Measurements from ENCODE around the gene PFN1.

PFN1 gene

GRCh38 chr17:4960279-4960922 is 12.1 kb upstream of the PFN1 start:
- no peaks in the 10 kb centered on the region for H3F3A ChIP-seq (ENCODE audit: insufficient read depth, low read length)
- no peaks in the 10 kb centered on the region for H3K4me1 ChIP-seq (ENCODE audit: insufficient read depth, low read length, severe bottlenecking)
- no peak overlapping the region for H3K27ac ChIP-seq (ENCODE audit: low read depth, low read length, poor library complexity, severe bottlenecking)
- H4K20me1 ChIP-seq (ENCODE audit: insufficient read depth, low read length) = no peaks in the 10 kb centered on the region
- H3K79me2 ChIP-seq (ENCODE audit: insufficient read depth, low read length) = no peaks in the 10 kb centered on the region
- no peak overlapping the region for H3K4me3 ChIP-seq (ENCODE audit: low read depth, low read length, poor library complexity, severe bottlenecking)
- H3K9ac ChIP-seq (ENCODE audit: low read length) = no peak overlapping the region
- H3K36me3 ChIP-seq (ENCODE audit: insufficient read depth, low read length) = peaks cover 22% of the 10 kb centered on the region
- TF ChIP-seq CTCF (IDR thresholded peaks at IDR 0.05; ENCODE audit: low read length) (no peak), EZH2 (IDR thresholded peaks at IDR 0.05; ENCODE audit: borderline replicate concordance, low read length) (no peak)
- no peak overlapping the region for H2AFZ ChIP-seq (ENCODE audit: low read length)
- H3K4me2 ChIP-seq (ENCODE audit: low read length) = no peak overlapping the region
- H3K9me2 ChIP-seq (ENCODE audit: low read depth, low read length) = no peaks in the 10 kb centered on the region
- H3K9me3 ChIP-seq (ENCODE audit: low read length) = no peaks in the 10 kb centered on the region
- H3K27me3 ChIP-seq (ENCODE audit: insufficient read depth, low read length) = no peaks in the 10 kb centered on the region

GRCh38 chr17:4959261-4959965 is 11.1 kb upstream of the PFN1 start:
- no peak overlapping the region for H3K9ac ChIP-seq (ENCODE audit: low read length)
- no peak overlapping the region for H3K4me3 ChIP-seq (ENCODE audit: low read depth, low read length, poor library complexity, severe bottlenecking)
- no peaks in the 10 kb centered on the region for H4K20me1 ChIP-seq (ENCODE audit: insufficient read depth, low read length)
- no peak overlapping the region for H3K27ac ChIP-seq (ENCODE audit: low read depth, low read length, poor library complexity, severe bottlenecking)
- no peaks in the 10 kb centered on the region for H3K9me3 ChIP-seq (ENCODE audit: low read length)
- no peaks in the 10 kb centered on the region for H3F3A ChIP-seq (ENCODE audit: insufficient read depth, low read length)
- H2AFZ ChIP-seq (ENCODE audit: low read length) = no peak overlapping the region
- no peaks in the 10 kb centered on the region for H3K27me3 ChIP-seq (ENCODE audit: insufficient read depth, low read length)
- H3K9me2 ChIP-seq (ENCODE audit: low read depth, low read length) = no peaks in the 10 kb centered on the region
- H3K4me1 ChIP-seq (ENCODE audit: insufficient read depth, low read length, severe bottlenecking) = no peaks in the 10 kb centered on the region
- TF ChIP-seq EZH2 (IDR thresholded peaks at IDR 0.05; ENCODE audit: borderline replicate concordance, low read length) (no peak), CTCF (IDR thresholded peaks at IDR 0.05; ENCODE audit: low read length) (no peak)
- H3K79me2 ChIP-seq (ENCODE audit: insufficient read depth, low read length) = no peaks in the 10 kb centered on the region
- peaks cover 18% of the 10 kb centered on the region for H3K36me3 ChIP-seq (ENCODE audit: insufficient read depth, low read length)
- no peak overlapping the region for H3K4me2 ChIP-seq (ENCODE audit: low read length)

GRCh38 chr17:4958102-4958501 is 9.8 kb upstream of the PFN1 start:
- H3K9me3 ChIP-seq (ENCODE audit: low read length) = no peaks in the 10 kb centered on the region
- H2AFZ ChIP-seq (ENCODE audit: low read length) = no peak overlapping the region
- no peaks in the 10 kb centered on the region for H4K20me1 ChIP-seq (ENCODE audit: insufficient read depth, low read length)
- H3K36me3 ChIP-seq (ENCODE audit: insufficient read depth, low read length) = peaks cover 18% of the 10 kb centered on the region
- no peaks in the 10 kb centered on the region for H3K27me3 ChIP-seq (ENCODE audit: insufficient read depth, low read length)
- no peaks in the 10 kb centered on the region for H3K4me1 ChIP-seq (ENCODE audit: insufficient read depth, low read length, severe bottlenecking)
- no peak overlapping the region for H3K27ac ChIP-seq (ENCODE audit: low read depth, low read length, poor library complexity, severe bottlenecking)
- H3K9ac ChIP-seq (ENCODE audit: low read length) = no peak overlapping the region
- no peak for TF ChIP-seq EZH2 (IDR thresholded peaks at IDR 0.05; ENCODE audit: borderline replicate concordance, low read length)
- TF ChIP-seq CTCF (IDR thresholded peaks at IDR 0.05; ENCODE audit: low read length) = no peak
- no peaks in the 10 kb centered on the region for H3K79me2 ChIP-seq (ENCODE audit: insufficient read depth, low read length)
- no peaks in the 10 kb centered on the region for H3K9me2 ChIP-seq (ENCODE audit: low read depth, low read length)
- H3K4me2 ChIP-seq (ENCODE audit: low read length) = no peak overlapping the region
- H3K4me3 ChIP-seq (ENCODE audit: low read depth, low read length, poor library complexity, severe bottlenecking) = no peak overlapping the region
- no peaks in the 10 kb centered on the region for H3F3A ChIP-seq (ENCODE audit: insufficient read depth, low read length)

Data from OCI-LY1 (cell line).